Measurements from ENCODE around the gene MEOX1.
"Not testable (repeated sequence)": the region's sequence is repeated elsewhere in the genome, so short reads cannot be mapped to it uniquely, and the experiment has no call there.

The MEOX1 gene

GRCh38 chr17:43661699-43662412, at the start of gene MEOX1:
Gene MEOX1 (minus strand): TSS chr17:43661922. CDS start chr17:43661534, 388 bp downstream.
- DNase-seq, result no peak

GRCh38 chr17:43710101-43710500, 48.4 kb upstream of the MEOX1 start:
- DNase-seq, result no peak

DNA sequence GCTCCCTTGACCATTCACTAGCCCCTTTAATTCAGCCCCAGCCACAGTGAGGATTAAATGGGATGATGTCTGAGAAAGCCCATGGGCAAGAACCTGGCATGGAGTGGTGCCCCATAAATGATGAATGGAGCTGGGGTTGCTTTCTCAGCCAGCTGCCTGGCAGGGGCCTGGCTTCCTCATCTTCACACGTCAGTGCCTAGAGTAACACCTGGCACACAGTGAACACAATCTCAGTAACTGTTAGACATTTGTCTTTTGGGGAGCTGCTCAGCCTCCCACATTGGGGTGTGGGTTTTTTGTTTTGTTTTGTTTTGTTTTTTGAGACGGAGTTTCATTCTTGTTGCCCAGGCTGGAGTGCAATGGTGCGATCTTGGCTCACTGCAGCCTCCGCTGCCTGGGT, 47.5 kb upstream of the MEOX1 start:
- DNase-seq, result no peak

GRCh38 chr17:43707184-43707583, 45.5 kb upstream of the MEOX1 start:
- no peak for DNase-seq

DNA sequence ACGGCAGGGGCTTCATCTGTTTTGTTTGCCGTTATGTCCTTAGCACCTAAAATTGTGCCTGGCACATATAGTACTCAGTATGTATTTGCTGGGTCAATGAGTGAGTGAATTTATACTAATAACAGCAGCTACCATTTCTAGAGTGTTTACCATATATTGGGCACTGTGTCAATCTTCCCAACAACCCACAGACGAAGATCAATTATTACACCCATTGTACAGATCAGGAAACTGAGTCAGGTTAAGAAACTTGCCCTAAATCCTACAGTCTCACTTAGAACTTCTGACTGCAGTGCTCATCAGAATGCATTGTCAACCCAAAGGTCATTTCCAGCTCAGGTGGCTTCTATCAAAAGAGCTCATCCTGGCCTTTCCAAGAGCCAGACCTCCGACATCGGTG, 44.5 kb upstream of the MEOX1 start:
- no peak for DNase-seq

- no peak for DNase-seq
Observed at GRCh38 chr17:43703630-43704029, 41.9 kb upstream of the MEOX1 start.

DNA sequence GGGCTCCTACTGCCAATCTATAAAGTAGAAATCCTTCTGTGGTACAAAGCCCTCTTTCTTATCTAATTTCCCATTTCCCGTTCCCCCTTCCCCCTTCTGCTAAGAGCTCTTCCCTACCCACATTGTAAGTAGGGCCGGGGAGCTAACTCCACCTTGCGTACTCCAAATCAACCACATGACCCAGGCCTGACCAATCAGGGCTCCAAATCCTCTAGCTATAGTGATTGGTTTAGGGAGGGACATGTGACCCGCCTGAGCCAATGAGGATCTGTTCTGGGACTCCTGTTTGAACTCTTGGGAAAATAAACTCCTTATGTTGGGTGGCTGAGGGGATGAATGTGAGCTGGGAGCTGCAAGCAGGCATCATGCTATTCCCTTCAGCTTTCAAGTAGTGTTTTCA, 40.9 kb upstream of the MEOX1 start:
- DNase-seq, result peak; percentile 39

DNA sequence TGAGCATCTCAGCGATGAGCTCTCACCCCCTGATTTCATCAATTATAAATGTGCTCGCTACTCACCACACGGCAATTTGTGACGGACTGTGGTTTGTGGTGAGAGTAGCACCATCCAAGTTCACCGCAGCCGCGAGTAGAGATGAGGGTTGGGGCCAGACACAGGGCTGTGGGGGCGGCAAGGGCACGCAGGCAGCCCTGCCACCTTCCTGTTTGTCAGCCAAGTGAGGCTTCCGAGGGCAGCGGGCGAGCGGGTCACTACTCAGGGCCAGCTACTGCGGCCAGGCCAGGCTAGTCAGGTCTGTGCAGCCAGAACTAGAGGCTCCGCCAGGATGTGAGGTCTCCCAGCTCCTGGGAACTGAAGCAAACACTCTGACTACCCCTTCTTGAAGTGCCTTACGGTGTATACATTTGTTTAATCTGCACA, 39.6 kb upstream of the MEOX1 start:
- DNase-seq, result no peak

DNA sequence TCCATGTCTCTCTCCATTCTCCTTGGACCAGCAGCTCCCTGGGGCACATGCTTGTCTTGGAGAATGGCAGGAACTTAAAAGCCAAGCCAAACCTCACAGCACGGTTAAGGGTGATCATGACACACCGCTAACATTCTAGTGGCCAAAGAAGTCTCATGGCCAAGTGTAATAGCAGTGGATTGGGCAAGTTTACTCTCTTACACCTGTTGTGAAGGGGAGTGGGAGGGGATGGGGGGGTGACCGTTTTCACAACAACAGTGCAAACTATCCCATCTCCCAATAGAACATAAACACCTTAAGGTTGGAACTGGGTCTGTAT, 37.7 kb upstream of the MEOX1 start:
- DNase-seq, result no peak

GRCh38 chr17:43698678-43699437, 37.1 kb upstream of the MEOX1 start:
- no peak for DNase-seq

GRCh38 chr17:43697937-43698336, 36.2 kb upstream of the MEOX1 start:
- DNase-seq, result no peak

GRCh38 chr17:43696891-43697290, 35.2 kb upstream of the MEOX1 start:
- DNase-seq, result no peak

GRCh38 chr17:43695970-43696865, 34.5 kb upstream of the MEOX1 start:
- no peak for DNase-seq

DNA sequence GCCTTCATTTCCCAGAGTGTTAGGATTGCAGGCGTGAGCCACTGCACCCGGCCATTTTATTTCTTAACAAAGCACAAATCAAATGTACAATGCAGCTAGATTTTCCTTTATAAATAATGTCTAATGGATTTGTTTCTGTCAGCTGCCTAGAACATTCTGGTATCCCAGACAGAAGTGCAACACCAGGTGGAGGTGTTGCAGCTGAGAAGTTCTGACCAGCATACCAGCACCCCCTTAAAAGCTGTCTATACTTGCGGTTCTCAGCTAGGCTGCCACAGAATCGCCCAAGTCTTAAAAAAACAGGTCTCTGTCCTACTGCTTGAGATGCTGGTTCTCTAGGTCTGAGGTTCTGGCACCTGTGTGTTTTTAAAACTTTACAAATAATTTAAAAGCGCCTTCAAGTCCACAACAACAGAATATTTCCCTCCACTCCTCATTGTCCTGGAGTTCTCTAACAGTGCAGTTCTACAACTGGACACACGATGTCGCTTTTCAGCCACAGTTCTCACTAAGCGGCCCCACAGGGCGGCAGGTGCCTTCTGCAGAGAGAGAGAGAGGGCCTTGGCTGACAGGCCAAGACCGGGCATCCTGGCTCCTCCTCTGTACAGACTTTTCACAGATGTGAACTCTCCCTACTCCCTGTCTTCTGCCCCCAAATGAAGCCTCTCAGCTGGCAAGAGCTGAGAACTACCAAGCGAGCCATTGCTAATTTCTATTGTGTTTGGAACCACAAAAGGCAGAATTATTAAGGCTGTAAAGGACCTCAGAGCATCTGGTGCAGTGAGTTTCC, 32.6 kb upstream of the MEOX1 start:
- DNase-seq, result peak; percentile 84

- no peak for DNase-seq
Observed at GRCh38 chr17:43691317-43691693, 29.6 kb upstream of the MEOX1 start.

DNA sequence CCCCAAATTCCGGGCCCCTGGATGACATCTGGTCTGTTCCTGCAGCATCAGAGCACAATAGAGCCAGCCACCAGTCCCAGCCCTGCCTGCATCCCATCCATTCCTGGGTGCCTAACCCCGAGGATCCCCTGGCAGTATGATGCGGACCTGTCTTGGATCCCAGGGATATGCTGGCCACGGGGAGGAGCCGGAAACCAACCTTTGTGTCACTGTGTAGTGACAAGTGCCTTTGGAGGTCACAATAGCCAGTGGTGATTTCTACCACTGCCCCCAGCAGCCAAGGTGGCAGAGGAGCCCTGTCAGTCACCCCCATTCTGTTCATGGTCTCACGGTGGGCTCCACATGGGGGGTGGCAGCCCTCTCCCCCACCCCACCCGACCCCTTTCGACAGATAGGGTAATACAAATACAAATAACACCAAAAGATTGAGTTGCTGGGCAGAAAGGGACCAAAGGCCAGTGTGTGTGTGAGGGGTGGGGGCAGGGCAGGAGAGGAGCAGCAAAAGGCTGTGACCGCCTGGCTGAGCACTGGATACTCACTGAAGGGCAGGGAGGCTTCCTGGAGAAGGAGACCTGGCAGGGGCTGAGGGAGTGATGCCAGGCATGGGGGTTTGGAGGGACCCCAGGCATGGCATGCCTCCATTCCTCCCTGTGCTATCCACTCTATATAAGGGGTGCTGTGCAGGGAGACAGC, 29.0 kb upstream of the MEOX1 start:
- DNase-seq, result no peak

DNA sequence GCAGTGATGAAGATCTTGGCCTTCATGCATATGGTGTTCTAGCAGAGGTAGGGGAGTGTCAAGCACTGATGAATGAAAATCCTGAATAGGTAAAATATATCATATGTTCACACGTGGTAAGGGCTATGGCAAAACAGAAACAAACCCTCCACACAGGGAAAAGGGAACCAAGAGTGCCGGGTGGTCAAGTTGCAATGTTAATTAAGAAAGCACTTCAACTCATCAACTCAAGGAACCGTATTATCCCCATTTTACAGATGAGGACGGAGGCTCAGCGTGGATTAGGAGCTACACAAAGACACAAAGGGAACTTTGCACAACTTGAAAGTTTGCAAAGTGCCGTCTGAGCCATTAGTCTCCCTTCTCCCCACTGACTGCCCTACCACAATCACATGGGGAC, 28.1 kb upstream of the MEOX1 start:
- no peak for DNase-seq

- no peak for DNase-seq
Observed at GRCh38 chr17:43689131-43689530, 27.4 kb upstream of the MEOX1 start.

GRCh38 chr17:43686957-43687356, 25.2 kb upstream of the MEOX1 start:
- DNase-seq, result not testable (repeated sequence)

- DNase-seq, result no peak
Observed at GRCh38 chr17:43683928-43684653, 22.4 kb upstream of the MEOX1 start.

- DNase-seq, result no peak
Observed at GRCh38 chr17:43680461-43680860, 18.7 kb upstream of the MEOX1 start.

Data from NCI-H774 (cell line).